DOHH2 (cell line): ENCODE data around the gene MVD.

Experiments
- EZH2phosphoT487 ChIP-seq: fragments of 200-600 bp; sonication (generic); IDR thresholded peaks from 2 replicates; pipeline ENCODE4 v1.6.1; 2017; ENCODE audit warnings: borderline replicate concordance, mild to moderate bottlenecking, antibody characterized with exemption, low read length, moderate library complexity, mixed read lengths
- TF ChIP-seq, protein P1 (sequence below): fragments of 200-600 bp; sonication (generic); IDR thresholded peaks from one replicate; pipeline ENCODE4 v1.5.1; 2014; ENCODE audit warnings: antibody characterized with exemption, mild to moderate bottlenecking, low read depth, low read length; ENCODE audit not compliant: poor library complexity, severe bottlenecking

DNA sequence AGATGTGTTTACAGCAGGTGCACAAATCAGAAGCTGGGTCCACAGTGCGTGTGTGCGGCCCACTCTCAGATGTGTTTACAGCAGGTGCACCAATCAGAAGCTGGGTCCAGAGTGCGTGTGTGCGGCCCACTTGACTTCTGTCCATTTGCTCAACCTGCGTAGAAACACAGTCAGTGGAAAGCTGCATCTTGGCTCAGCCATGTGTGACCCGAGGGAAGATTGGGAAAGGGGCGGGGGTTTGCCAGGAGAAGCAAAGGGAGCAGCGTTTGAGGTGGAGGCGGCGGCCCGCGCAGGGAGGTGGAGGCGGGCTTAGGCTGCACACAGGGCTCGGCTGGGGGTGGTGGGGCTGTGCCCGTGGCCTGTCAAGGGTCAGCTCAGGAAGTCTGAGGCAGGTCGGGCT, 47.7 kb upstream of the MVD start:
- TF ChIP-seq EZH2phosphoT487 = no peak
- TF ChIP-seq, protein P1, sequence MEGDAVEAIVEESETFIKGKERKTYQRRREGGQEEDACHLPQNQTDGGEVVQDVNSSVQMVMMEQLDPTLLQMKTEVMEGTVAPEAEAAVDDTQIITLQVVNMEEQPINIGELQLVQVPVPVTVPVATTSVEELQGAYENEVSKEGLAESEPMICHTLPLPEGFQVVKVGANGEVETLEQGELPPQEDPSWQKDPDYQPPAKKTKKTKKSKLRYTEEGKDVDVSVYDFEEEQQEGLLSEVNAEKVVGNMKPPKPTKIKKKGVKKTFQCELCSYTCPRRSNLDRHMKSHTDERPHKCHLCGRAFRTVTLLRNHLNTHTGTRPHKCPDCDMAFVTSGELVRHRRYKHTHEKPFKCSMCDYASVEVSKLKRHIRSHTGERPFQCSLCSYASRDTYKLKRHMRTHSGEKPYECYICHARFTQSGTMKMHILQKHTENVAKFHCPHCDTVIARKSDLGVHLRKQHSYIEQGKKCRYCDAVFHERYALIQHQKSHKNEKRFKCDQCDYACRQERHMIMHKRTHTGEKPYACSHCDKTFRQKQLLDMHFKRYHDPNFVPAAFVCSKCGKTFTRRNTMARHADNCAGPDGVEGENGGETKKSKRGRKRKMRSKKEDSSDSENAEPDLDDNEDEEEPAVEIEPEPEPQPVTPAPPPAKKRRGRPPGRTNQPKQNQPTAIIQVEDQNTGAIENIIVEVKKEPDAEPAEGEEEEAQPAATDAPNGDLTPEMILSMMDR = no peak
